Measurements from ENCODE around the gene HCFC1.
A peak's percentile ranks its signal among the peaks of the same experiment; 100 is the strongest.

The HCFC1 gene

DNA sequence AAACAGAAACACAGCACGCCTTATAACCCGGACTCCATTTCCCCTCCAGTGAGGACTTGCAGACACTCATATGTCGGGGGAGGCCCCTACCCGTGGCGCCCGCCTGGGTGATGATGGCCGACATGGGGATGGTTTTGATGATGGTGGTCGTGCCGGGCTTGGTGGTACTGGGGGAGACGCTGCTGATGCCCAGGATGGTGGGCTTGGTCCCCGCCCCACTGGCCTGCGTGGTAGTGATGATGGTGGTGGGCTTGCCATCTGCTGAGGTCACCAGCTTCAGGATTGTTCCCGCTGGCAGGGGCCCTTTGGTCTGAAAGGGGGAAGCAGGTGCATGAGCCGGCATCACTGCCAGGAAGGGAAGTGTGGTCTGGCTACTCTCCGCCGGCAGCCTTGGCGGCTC lies 14.4 kb downstream of the HCFC1 start:
- Histone ChIP-seq H3K36me3 (peaks cover 22 to 93% (median 89%) of the 10 kb centered on the region in 3 donors), H3K4me1 (peaks cover 0 to 15% (median 10%) of the 10 kb centered on the region in 4 donors), H3K27me3 (no peaks in the 10 kb centered on the region), H3K9me3 (no peaks in the 10 kb centered on the region), H3K27ac (peak overlapping the region; percentile 19 to 37), H3K4me3 (no peak overlapping the region)
- TF ChIP-seq, protein P1, sequence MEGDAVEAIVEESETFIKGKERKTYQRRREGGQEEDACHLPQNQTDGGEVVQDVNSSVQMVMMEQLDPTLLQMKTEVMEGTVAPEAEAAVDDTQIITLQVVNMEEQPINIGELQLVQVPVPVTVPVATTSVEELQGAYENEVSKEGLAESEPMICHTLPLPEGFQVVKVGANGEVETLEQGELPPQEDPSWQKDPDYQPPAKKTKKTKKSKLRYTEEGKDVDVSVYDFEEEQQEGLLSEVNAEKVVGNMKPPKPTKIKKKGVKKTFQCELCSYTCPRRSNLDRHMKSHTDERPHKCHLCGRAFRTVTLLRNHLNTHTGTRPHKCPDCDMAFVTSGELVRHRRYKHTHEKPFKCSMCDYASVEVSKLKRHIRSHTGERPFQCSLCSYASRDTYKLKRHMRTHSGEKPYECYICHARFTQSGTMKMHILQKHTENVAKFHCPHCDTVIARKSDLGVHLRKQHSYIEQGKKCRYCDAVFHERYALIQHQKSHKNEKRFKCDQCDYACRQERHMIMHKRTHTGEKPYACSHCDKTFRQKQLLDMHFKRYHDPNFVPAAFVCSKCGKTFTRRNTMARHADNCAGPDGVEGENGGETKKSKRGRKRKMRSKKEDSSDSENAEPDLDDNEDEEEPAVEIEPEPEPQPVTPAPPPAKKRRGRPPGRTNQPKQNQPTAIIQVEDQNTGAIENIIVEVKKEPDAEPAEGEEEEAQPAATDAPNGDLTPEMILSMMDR (IDR thresholded peaks at IDR 0.05), result no peak
- intact Hi-C loops (cut with DNase I; ENCODE audit: low total_unique reads), result loop anchor here (10.0 kb wide), 1 partner anchor 1002 kb away; no protein-coding TSS in a partner anchor
- DNase-seq, result no peak

DNA sequence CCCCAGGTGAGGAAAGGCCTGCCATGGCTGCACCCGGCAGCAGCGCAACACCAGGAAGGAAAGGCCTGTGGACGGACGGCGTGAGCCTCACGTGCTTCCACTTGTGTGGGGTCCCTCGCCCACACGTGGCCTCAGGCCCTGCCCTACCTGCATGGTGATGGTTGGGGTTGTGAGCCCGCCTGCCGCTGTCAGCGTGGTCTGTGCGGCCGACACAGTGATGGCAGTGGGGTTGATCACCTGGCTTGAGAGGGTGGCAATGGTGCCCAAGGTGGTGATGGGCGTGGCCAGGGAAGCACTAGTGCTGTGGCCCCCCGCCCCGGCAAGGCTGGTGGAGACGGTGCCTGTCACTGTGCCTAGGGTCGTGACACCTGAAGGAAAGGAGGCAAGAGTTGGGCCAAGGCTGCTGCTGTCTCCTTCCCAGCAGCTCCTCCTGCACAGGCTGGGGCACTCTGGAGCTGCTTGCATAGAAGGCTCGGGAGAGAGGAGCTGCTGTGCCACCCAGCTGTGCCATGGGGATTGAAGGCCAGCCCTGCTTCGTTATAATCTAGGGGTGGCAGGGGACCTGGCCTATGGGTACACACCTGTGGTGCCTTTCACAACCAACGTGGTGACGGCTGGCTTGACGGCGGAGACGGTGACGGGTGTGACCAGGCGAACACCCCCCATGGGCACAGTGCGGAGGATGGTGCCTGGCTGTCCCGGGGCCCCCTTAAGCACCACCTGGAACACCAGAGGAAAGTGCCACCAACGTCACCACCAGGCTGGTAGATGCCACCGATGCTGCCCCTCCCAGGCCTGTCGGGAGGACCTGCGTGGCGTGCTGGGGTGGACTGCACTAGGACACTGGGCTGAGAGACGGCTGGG lies 15.3 kb downstream of the HCFC1 start:
- intact Hi-C loops (cut with DNase I; ENCODE audit: low total_unique reads), result loop anchor here (10.0 kb wide), 1 partner anchor 1001 kb away; no protein-coding TSS in a partner anchor
- no peak for DNase-seq
- no peak overlapping the region for H3K4me3 ChIP-seq
- no peaks in the 10 kb centered on the region for H3K27me3 ChIP-seq
- TF ChIP-seq, protein P1 (IDR thresholded peaks at IDR 0.05), result no peak
- H3K9me3 ChIP-seq, result no peaks in the 10 kb centered on the region
- peaks cover 22 to 93% (median 89%) of the 10 kb centered on the region in 3 donors for H3K36me3 ChIP-seq
- H3K27ac ChIP-seq, result peak overlapping the region in 1 of 2 donors; percentile 12
- H3K4me1 ChIP-seq, result peaks cover 0 to 15% (median 10%) of the 10 kb centered on the region in 4 donors

DNA sequence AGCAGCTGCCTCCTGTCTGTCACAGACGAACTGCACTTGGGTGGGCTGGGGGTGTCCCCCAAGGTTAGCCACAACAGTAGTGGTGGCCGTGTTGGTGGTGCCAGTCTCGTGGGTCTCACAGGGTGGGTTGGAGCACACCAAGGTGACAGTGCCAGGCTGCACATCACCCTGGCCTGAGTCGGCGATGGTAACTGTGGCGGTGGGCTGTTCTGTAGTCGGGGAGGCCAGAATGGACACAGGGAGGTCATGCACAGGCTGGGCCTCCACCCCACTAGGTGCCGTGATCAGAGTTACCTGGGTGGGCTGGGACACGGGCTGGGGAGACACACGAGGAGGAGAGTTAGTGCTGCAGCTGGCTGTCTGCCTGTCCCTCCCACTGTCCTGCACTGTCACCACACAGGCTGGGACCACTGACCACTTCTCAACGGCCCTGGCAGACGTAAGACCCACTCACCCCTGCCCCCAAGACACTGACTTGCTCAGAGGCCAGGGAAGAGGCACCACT lies 16.3 kb downstream of the HCFC1 start:
- Histone ChIP-seq H3K27me3 (no peaks in the 10 kb centered on the region), H3K27ac (peak overlapping the region in 1 of 2 donors; percentile 12), H3K9me3 (no peaks in the 10 kb centered on the region), H3K36me3 (peaks cover 25 to 94% (median 91%) of the 10 kb centered on the region in 3 donors), H3K4me1 (peaks cover 0 to 15% (median 10%) of the 10 kb centered on the region in 4 donors), H3K4me3 (no peak overlapping the region)
- intact Hi-C loops (cut with DNase I; ENCODE audit: low total_unique reads), result loop anchor here (10.0 kb wide), 1 partner anchor 1000 kb away; no protein-coding TSS in a partner anchor
- DNase-seq, result no peak
- TF ChIP-seq, protein P1 (IDR thresholded peaks at IDR 0.05), result no peak

DNA sequence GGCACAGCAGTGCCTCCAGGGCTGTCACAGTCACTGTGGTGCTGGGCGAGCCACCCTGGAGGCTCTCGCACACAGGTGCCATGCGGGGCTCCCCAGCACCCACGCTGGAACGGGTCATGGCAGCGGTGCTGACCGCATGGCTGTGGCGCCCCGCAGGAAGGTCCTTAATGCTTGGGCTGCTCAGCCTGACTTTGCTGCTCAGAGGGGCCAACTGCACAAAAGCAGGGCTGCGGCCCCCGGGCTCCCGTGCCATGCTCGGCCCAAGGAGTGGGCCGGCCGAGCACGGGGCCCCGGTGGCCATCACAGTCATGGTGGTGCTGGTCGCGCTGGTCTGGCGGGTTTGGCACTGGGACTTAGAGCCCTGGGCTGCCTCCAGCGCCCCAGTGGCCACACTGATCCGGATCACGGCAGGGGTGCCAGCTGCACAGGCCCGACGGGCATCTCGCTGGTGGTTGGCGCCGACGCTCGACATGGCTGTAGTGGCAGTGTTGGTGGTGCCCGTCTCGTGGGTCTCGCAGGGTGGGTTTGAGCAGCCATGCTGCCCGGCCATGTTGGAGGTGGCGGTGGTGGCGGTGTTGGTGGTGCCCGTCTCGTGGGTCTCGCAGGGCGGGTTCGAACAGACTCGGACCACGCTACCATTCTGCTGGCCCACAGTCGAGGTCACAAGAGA lies 16.9 kb downstream of the HCFC1 start:
- Histone ChIP-seq H3K27me3 (no peaks in the 10 kb centered on the region), H3K36me3 (peaks cover 19 to 94% (median 90%) of the 10 kb centered on the region in 3 donors), H3K4me3 (peak overlapping the region in 1 of 2 donors; percentile 39), H3K27ac (peak overlapping the region; percentile 85 to 88), H3K9me3 (no peaks in the 10 kb centered on the region), H3K4me1 (peaks cover 0 to 15% (median 10%) of the 10 kb centered on the region in 4 donors)
- no peak for DNase-seq
- TF ChIP-seq, protein P1 (IDR thresholded peaks at IDR 0.05), result no peak
- intact Hi-C loops (cut with DNase I; ENCODE audit: low total_unique reads), result loop anchor here (5.0 to 10.0 kb wide), 2 partner anchors 187 to 1000 kb away; no protein-coding TSS in a partner anchor

DNA sequence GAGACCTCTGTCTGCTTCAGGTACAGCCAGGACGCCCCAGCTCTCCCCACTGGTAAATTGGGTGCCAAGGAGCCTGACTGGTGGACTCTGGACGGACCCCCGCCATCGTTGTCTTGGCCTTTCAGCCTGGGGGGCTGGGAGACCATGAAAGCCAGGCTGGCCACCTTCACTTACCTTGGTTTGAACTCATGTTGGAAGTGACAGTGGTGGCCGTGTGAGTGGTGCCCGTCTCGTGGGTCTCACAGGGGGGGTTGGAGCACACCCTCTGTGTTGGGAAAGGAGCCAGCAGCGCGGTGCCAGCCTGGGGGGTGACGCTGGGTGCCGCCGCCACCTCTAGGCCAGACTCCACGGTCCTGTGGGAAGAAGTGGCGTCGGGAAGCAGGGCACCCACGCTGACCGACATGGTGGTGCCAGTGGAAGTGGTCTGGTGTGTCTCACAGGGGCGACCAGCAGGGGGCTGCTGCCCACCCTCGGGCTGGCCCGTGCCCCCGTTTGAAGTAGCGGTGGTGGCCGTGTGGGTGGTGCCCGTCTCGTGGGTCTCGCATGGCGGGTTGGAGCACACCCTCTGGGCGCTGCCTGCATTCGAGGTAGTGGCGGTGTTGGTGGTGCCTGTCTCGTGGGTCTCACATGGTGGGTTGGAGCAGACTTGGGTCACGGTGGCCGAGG lies 17.6 kb downstream of the HCFC1 start:
- peaks cover 16 to 94% (median 89%) of the 10 kb centered on the region in 3 donors for H3K36me3 ChIP-seq
- H3K4me1 ChIP-seq, result peaks cover 0 to 15% (median 10%) of the 10 kb centered on the region in 4 donors
- TF ChIP-seq, protein P1 (IDR thresholded peaks at IDR 0.05), result no peak
- no peak for DNase-seq
- H3K4me3 ChIP-seq, result peak overlapping the region; percentile 12 to 39
- no peaks in the 10 kb centered on the region for H3K9me3 ChIP-seq
- peak overlapping the region; percentile 85 to 88 for H3K27ac ChIP-seq
- H3K27me3 ChIP-seq, result no peaks in the 10 kb centered on the region
- intact Hi-C loops (cut with DNase I; ENCODE audit: low total_unique reads), result loop anchor here (5.0 to 10.0 kb wide), 2 partner anchors 187 to 999 kb away; no protein-coding TSS in a partner anchor

All from tibial artery (tissue), 4 donors.